MM.1S (cell line): ENCODE results near the gene NTN1.

Experiments
- DNase-seq: peaks from one replicate; pipeline ENCODE4 v3.0.0-alpha.2; 2015
- H2AFZ ChIP-seq: fragments of 300-600 bp; sonication (generic); 2 replicates; pipeline ENCODE4 v1.6.0; 2016; ENCODE audit warnings: antibody characterized with exemption, low read length
- H3F3A ChIP-seq: fragments of 300-600 bp; sonication (generic); 2 replicates; pipeline ENCODE4 v1.6.1; 2016; ENCODE audit warnings: mild to moderate bottlenecking, antibody characterized with exemption, low read length, moderate library complexity, mixed read lengths; ENCODE audit not compliant: insufficient read depth
- H3K27ac ChIP-seq: fragments of 300-600 bp; sonication (generic); 2 replicates; pipeline ENCODE4 v1.5.1; 2016; ENCODE audit warnings: mild to moderate bottlenecking, low read length
- H3K27me3 ChIP-seq: fragments of 300-600 bp; sonication (generic); replicated peaks from 2 replicates; pipeline ENCODE4 v1.6.0; 2016; ENCODE audit warnings: low read length; ENCODE audit not compliant: insufficient read depth
- H3K36me3 ChIP-seq: fragments of 300-600 bp; sonication (generic); replicated peaks from 2 replicates; pipeline ENCODE4 v1.6.1; 2016; ENCODE audit warnings: mild to moderate bottlenecking, low read length, mixed read lengths; ENCODE audit not compliant: insufficient read depth
- H3K4me1 ChIP-seq: fragments of 300-600 bp; sonication (generic); 2 replicates; pipeline ENCODE4 v1.6.1; 2016; ENCODE audit warnings: low read length, mixed read lengths
- H3K4me2 ChIP-seq: fragments of 300-600 bp; sonication (generic); 2 replicates; pipeline ENCODE4 v1.6.0; 2016; ENCODE audit warnings: low read depth, low read length
- H3K4me3 ChIP-seq: fragments of 300-600 bp; sonication (generic); 2 replicates; pipeline ENCODE4 v1.5.1; 2016; ENCODE audit warnings: low read length, mixed read lengths
- H3K79me2 ChIP-seq: fragments of 300-600 bp; sonication (generic); 2 replicates; pipeline ENCODE4 v1.6.1; 2016; ENCODE audit warnings: mixed run types, low read length, mixed read lengths
- H3K9ac ChIP-seq: fragments of 300-600 bp; sonication (generic); 2 replicates; pipeline ENCODE4 v1.6.1; 2016; ENCODE audit warnings: low read length, mixed read lengths
- H3K9me2 ChIP-seq: fragments of 300-600 bp; sonication (generic); replicated peaks from 2 replicates; pipeline ENCODE4 v1.6.1; 2016; ENCODE audit warnings: mild to moderate bottlenecking, low read length, mixed read lengths; ENCODE audit not compliant: insufficient read depth
- H3K9me3 ChIP-seq: fragments of 300-600 bp; sonication (generic); replicated peaks from 2 replicates; pipeline ENCODE4 v1.6.1; 2016; ENCODE audit warnings: mild to moderate bottlenecking, low read length, mixed read lengths; ENCODE audit not compliant: insufficient read depth
- H4K20me1 ChIP-seq: fragments of 300-600 bp; sonication (generic); 2 replicates; pipeline ENCODE4 v1.6.1; 2016; ENCODE audit warnings: mild to moderate bottlenecking, low read length, moderate library complexity, mixed read lengths; ENCODE audit not compliant: insufficient read depth
- CTCF ChIP-seq: fragments of 300-600 bp; sonication (generic); IDR thresholded peaks from 2 replicates; pipeline ENCODE4 v1.5.1; 2016; ENCODE audit warnings: antibody characterized with exemption, low read length, mixed read lengths
- EZH2 ChIP-seq: fragments of 300-600 bp; sonication (generic); optimal IDR thresholded peaks from 2 replicates; pipeline ENCODE3; 2017; ENCODE audit warnings: low read depth, mild to moderate bottlenecking, antibody characterized with exemption, low read length, mixed read lengths
- EZH2phosphoT487 ChIP-seq: fragments of 300-600 bp; sonication (generic); IDR thresholded peaks from 2 replicates; pipeline ENCODE4 v1.6.1; 2018; ENCODE audit warnings: antibody characterized with exemption, low read length

NTN1 gene

GRCh38 chr17:9285602-9286427 lies 264.5 kb downstream of the NTN1 start:
- Histone ChIP-seq H4K20me1 (no peaks in the 10 kb centered on the region), H3K79me2 (no peaks in the 10 kb centered on the region), H2AFZ (no peak overlapping the region), H3K27me3 (no peaks in the 10 kb centered on the region), H3K4me3 (no peak overlapping the region), H3K9me3 (no peaks in the 10 kb centered on the region), H3K9ac (no peak overlapping the region), H3K9me2 (no peaks in the 10 kb centered on the region), H3K36me3 (no peaks in the 10 kb centered on the region), H3K27ac (no peak overlapping the region), H3K4me1 (0 out of 2 replicates have a peak, but pooled peaks cover 5% of the 10 kb centered on the region), H3F3A (0 out of 2 replicates have a peak, but pooled peaks cover 8% of the 10 kb centered on the region), H3K4me2 (no peak overlapping the region)
- TF ChIP-seq CTCF (no peak), EZH2 (no peak), EZH2phosphoT487 (no peak)
- no peak for DNase-seq

GRCh38 chr17:9286434-9286833 lies 265.1 kb downstream of the NTN1 start:
- Histone ChIP-seq H3K79me2 (no peaks in the 10 kb centered on the region), H3K4me3 (no peak overlapping the region), H3K9me2 (no peaks in the 10 kb centered on the region), H3K4me2 (no peak overlapping the region), H3K4me1 (0 out of 2 replicates have a peak, but pooled peaks cover 5% of the 10 kb centered on the region), H3K27me3 (no peaks in the 10 kb centered on the region), H3K9ac (no peak overlapping the region), H3K9me3 (no peaks in the 10 kb centered on the region), H2AFZ (no peak overlapping the region), H3K27ac (no peak overlapping the region), H3F3A (0 out of 2 replicates have a peak, but pooled peaks cover 8% of the 10 kb centered on the region), H3K36me3 (no peaks in the 10 kb centered on the region), H4K20me1 (no peaks in the 10 kb centered on the region)
- TF ChIP-seq EZH2phosphoT487 (no peak), CTCF (no peak), EZH2 (no peak)
- no peak for DNase-seq

- TF ChIP-seq EZH2 (no peak), EZH2phosphoT487 (no peak)
- Histone ChIP-seq H3K9ac (no peak overlapping the region), H3K4me3 (no peak overlapping the region), H3K4me1 (0 out of 2 replicates have a peak, but pooled peaks cover 5% of the 10 kb centered on the region), H3K9me3 (no peaks in the 10 kb centered on the region), H3K27ac (no peak overlapping the region), H4K20me1 (no peaks in the 10 kb centered on the region), H3K9me2 (no peaks in the 10 kb centered on the region), H3K79me2 (no peaks in the 10 kb centered on the region), H3K27me3 (no peaks in the 10 kb centered on the region), H3K4me2 (no peak overlapping the region), H3K36me3 (no peaks in the 10 kb centered on the region), H2AFZ (no peak overlapping the region), H3F3A (0 out of 2 replicates have a peak, but pooled peaks cover 8% of the 10 kb centered on the region)
- no peak for DNase-seq
Measured at GRCh38 chr17:9287306-9287705, 266.0 kb downstream of the NTN1 start.
